Liver (tissue), 3 donors: Measurements from ENCODE around the gene ACTR3C.

Experiments used
- EGR1 ChIP-seq, 2 donors: IDR thresholded peaks; 2 replicates each; pipeline ENCODE4 v1.6.1; 2016 to 2018; ENCODE audit warnings: antibody characterized with exemption in 2 of 2, low read depth in 2 of 2
- GABPA ChIP-seq, 2 donors: IDR thresholded peaks in 1 of 2; conservative IDR thresholded peaks in 1 of 2; 2 replicates each; pipeline ENCODE4 v1.6.1; 2016; ENCODE audit warnings: antibody characterized with exemption in 2 of 2, mild to moderate bottlenecking in 1 of 2, moderate library complexity in 1 of 2
- HNF4A ChIP-seq, 2 donors: conservative IDR thresholded peaks; 2 replicates each; pipeline ENCODE4 v1.6.1; 2016; ENCODE audit warnings: antibody characterized with exemption in 2 of 2, mild to moderate bottlenecking in 2 of 2
- JUND ChIP-seq, 2 donors: IDR thresholded peaks; 2 replicates each; pipeline ENCODE4 v1.6.1; 2016; ENCODE audit warnings: antibody characterized with exemption in 2 of 2
- NR2F2 ChIP-seq: IDR thresholded peaks from 2 replicates; pipeline ENCODE4 v1.6.1; 2016; ENCODE audit warnings: antibody characterized with exemption
- RAD21 ChIP-seq, 2 donors: IDR thresholded peaks; 2 replicates each; pipeline ENCODE4 v1.6.1; 2016; ENCODE audit warnings: antibody characterized with exemption in 2 of 2, mild to moderate bottlenecking in 2 of 2
- SP1 ChIP-seq: IDR thresholded peaks from 2 replicates; pipeline ENCODE4 v1.6.1; 2018; ENCODE audit warnings: antibody characterized with exemption, mild to moderate bottlenecking
- YY1 ChIP-seq: IDR thresholded peaks from 2 replicates; pipeline ENCODE4 v1.6.1; 2016; ENCODE audit warnings: antibody characterized with exemption, mild to moderate bottlenecking
- TF ChIP-seq, protein P1 (sequence below): fragments of 150-350 bp; IDR thresholded peaks from 2 replicates; pipeline ENCODE4 v1.5.1; 2017; ENCODE audit warnings: improper control_type of control experiment, low read depth, low read length; ENCODE audit not compliant: missing input control
- TF ChIP-seq, protein P2 (sequence below): IDR thresholded peaks from 2 replicates; pipeline ENCODE4 v1.6.1; 2016; ENCODE audit warnings: antibody characterized with exemption, mild to moderate bottlenecking
- TF ChIP-seq, protein P3 (sequence below): IDR thresholded peaks from 2 replicates; pipeline ENCODE4 v1.6.1; 2016; ENCODE audit warnings: antibody characterized with exemption
- TF ChIP-seq, protein P4 (sequence below): IDR thresholded peaks from 2 replicates; pipeline ENCODE4 v1.6.1; 2016; ENCODE audit warnings: antibody characterized with exemption
- TF ChIP-seq, protein P5 (sequence below): IDR thresholded peaks from 2 replicates; pipeline ENCODE4 v1.6.1; 2016; ENCODE audit warnings: antibody characterized with exemption
- donor health status: healthy.
- donor health status: healthy.

DNA sequence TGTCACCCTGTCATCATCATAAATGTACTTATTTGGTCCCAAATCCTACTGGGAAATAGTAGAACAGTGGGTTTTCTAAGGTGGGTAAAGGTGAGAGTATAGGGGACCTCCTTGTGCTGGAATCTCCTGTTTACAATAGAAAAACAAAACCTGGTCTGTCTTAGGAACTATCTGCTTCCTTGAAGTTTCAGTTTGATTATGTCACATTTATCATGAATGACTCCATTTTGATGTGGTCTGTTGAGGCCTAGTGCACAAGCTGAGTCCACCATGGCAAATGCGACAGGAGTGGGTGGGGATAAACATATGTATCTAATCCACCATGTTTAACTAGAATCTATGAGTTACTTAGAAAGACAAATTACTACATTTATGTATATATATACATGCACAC lies 32.3 kb upstream of the ACTR3C start:
- TF ChIP-seq, protein P1, sequence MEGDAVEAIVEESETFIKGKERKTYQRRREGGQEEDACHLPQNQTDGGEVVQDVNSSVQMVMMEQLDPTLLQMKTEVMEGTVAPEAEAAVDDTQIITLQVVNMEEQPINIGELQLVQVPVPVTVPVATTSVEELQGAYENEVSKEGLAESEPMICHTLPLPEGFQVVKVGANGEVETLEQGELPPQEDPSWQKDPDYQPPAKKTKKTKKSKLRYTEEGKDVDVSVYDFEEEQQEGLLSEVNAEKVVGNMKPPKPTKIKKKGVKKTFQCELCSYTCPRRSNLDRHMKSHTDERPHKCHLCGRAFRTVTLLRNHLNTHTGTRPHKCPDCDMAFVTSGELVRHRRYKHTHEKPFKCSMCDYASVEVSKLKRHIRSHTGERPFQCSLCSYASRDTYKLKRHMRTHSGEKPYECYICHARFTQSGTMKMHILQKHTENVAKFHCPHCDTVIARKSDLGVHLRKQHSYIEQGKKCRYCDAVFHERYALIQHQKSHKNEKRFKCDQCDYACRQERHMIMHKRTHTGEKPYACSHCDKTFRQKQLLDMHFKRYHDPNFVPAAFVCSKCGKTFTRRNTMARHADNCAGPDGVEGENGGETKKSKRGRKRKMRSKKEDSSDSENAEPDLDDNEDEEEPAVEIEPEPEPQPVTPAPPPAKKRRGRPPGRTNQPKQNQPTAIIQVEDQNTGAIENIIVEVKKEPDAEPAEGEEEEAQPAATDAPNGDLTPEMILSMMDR = no peak
- TF ChIP-seq SP1 = no peak
- TF ChIP-seq, protein P2, sequence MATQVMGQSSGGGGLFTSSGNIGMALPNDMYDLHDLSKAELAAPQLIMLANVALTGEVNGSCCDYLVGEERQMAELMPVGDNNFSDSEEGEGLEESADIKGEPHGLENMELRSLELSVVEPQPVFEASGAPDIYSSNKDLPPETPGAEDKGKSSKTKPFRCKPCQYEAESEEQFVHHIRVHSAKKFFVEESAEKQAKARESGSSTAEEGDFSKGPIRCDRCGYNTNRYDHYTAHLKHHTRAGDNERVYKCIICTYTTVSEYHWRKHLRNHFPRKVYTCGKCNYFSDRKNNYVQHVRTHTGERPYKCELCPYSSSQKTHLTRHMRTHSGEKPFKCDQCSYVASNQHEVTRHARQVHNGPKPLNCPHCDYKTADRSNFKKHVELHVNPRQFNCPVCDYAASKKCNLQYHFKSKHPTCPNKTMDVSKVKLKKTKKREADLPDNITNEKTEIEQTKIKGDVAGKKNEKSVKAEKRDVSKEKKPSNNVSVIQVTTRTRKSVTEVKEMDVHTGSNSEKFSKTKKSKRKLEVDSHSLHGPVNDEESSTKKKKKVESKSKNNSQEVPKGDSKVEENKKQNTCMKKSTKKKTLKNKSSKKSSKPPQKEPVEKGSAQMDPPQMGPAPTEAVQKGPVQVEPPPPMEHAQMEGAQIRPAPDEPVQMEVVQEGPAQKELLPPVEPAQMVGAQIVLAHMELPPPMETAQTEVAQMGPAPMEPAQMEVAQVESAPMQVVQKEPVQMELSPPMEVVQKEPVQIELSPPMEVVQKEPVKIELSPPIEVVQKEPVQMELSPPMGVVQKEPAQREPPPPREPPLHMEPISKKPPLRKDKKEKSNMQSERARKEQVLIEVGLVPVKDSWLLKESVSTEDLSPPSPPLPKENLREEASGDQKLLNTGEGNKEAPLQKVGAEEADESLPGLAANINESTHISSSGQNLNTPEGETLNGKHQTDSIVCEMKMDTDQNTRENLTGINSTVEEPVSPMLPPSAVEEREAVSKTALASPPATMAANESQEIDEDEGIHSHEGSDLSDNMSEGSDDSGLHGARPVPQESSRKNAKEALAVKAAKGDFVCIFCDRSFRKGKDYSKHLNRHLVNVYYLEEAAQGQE = no peak
- TF ChIP-seq GABPA (IDR thresholded peaks at IDR 0.05 in 1 of 2, conservative IDR thresholded peaks at IDR 0.05 in 1 of 2) = no peak
- TF ChIP-seq RAD21 (IDR thresholded peaks at IDR 0.05) = no peak
- no peak for TF ChIP-seq JUND (IDR thresholded peaks at IDR 0.05)
- TF ChIP-seq, protein P3, sequence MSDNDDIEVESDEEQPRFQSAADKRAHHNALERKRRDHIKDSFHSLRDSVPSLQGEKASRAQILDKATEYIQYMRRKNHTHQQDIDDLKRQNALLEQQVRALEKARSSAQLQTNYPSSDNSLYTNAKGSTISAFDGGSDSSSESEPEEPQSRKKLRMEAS = no peak
- no peak for TF ChIP-seq EGR1 (IDR thresholded peaks at IDR 0.05; ENCODE audit: low read depth in 2 of 2)
- TF ChIP-seq YY1 = no peak
- no peak for TF ChIP-seq HNF4A (conservative IDR thresholded peaks at IDR 0.05)
- TF ChIP-seq, protein P4, sequence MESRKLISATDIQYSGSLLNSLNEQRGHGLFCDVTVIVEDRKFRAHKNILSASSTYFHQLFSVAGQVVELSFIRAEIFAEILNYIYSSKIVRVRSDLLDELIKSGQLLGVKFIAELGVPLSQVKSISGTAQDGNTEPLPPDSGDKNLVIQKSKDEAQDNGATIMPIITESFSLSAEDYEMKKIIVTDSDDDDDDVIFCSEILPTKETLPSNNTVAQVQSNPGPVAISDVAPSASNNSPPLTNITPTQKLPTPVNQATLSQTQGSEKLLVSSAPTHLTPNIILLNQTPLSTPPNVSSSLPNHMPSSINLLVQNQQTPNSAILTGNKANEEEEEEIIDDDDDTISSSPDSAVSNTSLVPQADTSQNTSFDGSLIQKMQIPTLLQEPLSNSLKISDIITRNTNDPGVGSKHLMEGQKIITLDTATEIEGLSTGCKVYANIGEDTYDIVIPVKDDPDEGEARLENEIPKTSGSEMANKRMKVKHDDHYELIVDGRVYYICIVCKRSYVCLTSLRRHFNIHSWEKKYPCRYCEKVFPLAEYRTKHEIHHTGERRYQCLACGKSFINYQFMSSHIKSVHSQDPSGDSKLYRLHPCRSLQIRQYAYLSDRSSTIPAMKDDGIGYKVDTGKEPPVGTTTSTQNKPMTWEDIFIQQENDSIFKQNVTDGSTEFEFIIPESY = no peak
- no peak for TF ChIP-seq NR2F2
- TF ChIP-seq, protein P5, sequence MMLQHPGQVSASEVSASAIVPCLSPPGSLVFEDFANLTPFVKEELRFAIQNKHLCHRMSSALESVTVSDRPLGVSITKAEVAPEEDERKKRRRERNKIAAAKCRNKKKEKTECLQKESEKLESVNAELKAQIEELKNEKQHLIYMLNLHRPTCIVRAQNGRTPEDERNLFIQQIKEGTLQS = no peak
